SH-SY5Y (cell line): Measurements from ENCODE around the gene UBE2D3.

Experiments
- GATA2 ChIP-seq: IDR thresholded peaks from 2 replicates; pipeline ENCODE4 v1.6.1; 2011; ENCODE audit warnings: mild to moderate bottlenecking, low read depth, low read length
- GATA3 ChIP-seq: IDR thresholded peaks from 2 replicates; pipeline ENCODE4 v1.6.1; 2011; ENCODE audit warnings: low read depth, mild to moderate bottlenecking, low read length, moderate library complexity

DNA sequence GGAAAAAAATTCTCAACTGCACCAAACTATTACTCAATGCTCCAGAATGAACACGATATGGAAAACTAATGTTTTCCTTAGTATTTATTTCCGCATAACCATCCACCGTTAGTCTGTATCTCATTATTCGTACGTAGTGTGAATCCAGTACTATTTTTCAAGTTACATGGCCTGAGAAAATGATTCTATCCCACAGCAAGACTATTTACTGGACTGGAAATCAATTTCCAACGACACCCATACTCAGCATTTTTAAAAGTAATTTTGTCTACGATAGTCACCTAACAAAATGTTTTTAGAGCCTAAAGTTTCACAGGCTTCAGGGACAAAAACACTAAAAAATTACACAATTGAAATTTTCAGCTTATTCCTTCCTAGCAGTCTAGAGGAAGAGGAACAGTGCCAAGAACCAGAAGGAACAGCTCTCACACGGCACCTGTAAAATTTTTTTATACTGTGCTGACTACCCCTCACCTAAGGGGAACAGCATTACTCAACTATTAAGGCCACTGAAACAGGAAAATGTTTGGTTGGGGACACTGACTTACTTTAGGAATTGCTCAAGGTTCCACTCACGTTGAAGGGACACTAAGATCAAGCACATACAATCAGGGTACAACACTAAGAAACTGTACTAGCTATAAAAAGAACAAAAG lies 9.6 kb downstream of the UBE2D3 start:
- TF ChIP-seq GATA3, result no peak
- TF ChIP-seq GATA2, result no peak
